ENCODE data around the gene PRUNE2.

DNA sequence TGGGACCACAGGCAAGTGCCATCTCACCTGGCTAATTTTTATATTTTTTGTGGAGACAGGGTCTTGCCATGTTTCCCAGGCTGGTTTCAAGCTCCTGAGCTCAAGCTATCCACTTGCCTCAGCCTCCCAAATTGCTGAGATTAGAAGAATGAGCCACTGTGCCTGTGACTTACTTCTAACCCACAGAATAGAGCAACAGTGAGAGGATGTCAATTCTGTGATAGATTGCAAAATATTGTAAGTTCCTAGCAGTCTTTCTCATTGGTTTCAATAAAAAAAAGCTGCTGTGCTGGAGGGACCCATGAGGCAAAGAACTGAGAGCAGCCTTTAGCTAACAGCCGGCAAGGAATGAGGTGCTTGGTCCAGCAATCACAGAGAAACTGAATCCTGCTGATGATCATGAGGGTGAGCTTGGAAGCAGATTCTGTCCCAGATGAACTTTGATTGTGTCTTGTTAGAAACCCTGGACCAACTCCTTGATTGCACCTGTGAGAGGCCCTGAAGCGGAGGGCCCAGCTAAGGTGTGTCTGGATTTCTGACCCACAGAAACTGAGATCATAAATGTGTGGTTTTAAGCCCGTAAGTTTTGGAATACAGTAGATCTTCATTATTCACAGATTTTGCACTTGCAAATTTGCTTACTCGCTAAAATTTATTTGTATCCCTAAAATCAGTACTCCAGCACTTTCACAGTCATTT, 297.2 kb downstream of the PRUNE2 start:
- TF ChIP-seq SP1 (IDR thresholded peaks at IDR 0.05), result no peak
- TF ChIP-seq HDGF (IDR thresholded peaks at IDR 0.05; ENCODE audit: borderline replicate concordance), result no peak
- no peak for TF ChIP-seq CTBP1 (IDR thresholded peaks at IDR 0.05; ENCODE audit: borderline replicate concordance)
- TF ChIP-seq PKNOX1 (IDR thresholded peaks at IDR 0.05), result no peak
- TF ChIP-seq TARDBP (IDR thresholded peaks at IDR 0.05), result no peak
- TF ChIP-seq BHLHE40 (IDR thresholded peaks at IDR 0.05; ENCODE audit: borderline replicate concordance), result no peak
- TF ChIP-seq SUZ12 (IDR thresholded peaks at IDR 0.05), result no peak
- no peak for TF ChIP-seq FOXM1 (IDR thresholded peaks at IDR 0.05; ENCODE audit: borderline replicate concordance)
- no peak for TF ChIP-seq ARNT (IDR thresholded peaks at IDR 0.05)
- TF ChIP-seq LEF1 (IDR thresholded peaks at IDR 0.05; ENCODE audit: borderline replicate concordance), result no peak
- TF ChIP-seq ELF4 (IDR thresholded peaks at IDR 0.05), result no peak
- TF ChIP-seq NFRKB (IDR thresholded peaks at IDR 0.05), result no peak
- TF ChIP-seq L3MBTL2 (conservative IDR thresholded peaks at IDR 0.05), result no peak
- TF ChIP-seq FOXA1 (IDR thresholded peaks at IDR 0.05), result no peak

Measured in HEK293T (cell line).